Natural killer cell (primary cell): Measurements from ENCODE around the gene NHS. TPM values are rescaled to one million over a fixed set of nuclear protein-coding genes. Genes with fewer than 3 reads are reported as not detected.
A peak's percentile ranks its signal among the peaks of the same experiment; 100 is the strongest.

Source experiments
- ATAC-seq, 3 donors: fragments of 150-1000 bp in 2 of 3; fragments of 200-7000 bp in 1 of 3; cut with Tn5 transposase; 1 replicate in 1 of 3; 2 replicates in 2 of 3; pipeline ENCODE4 v1.10.0; 2021; ENCODE audit warnings: mild to moderate bottlenecking in 2 of 3, moderate library complexity in 2 of 3
- DNase-seq, 2 donors: peaks; one replicate each; pipeline versions ENCODE4 v3.0.0 to v3.0.0-alpha.2; 2013 to 2021; ENCODE audit warnings: mixed read lengths in 1 of 2
- H3K27ac ChIP-seq: one replicate; pipeline ENCODE4 v1.5.1; 2013; ENCODE audit warnings: mild to moderate bottlenecking, low read length
- H3K27me3 ChIP-seq: one replicate; pipeline ENCODE4 v1.6.1; 2013; ENCODE audit warnings: low read length; ENCODE audit not compliant: control insufficient read depth, insufficient read depth
- H3K36me3 ChIP-seq: one replicate; pipeline ENCODE4 v1.6.1; 2013; ENCODE audit warnings: low read length; ENCODE audit not compliant: control insufficient read depth, insufficient read depth
- H3K4me1 ChIP-seq: one replicate; pipeline ENCODE4 v1.6.1; 2013; ENCODE audit warnings: low read length; ENCODE audit not compliant: control insufficient read depth, insufficient read depth
- H3K4me3 ChIP-seq: one replicate; pipeline ENCODE4 v1.5.1; 2013; ENCODE audit warnings: low read length
- H3K9me3 ChIP-seq: one replicate; pipeline ENCODE4 v1.6.1; 2013; ENCODE audit warnings: low read length; ENCODE audit not compliant: control insufficient read depth, insufficient read depth
- H3K27ac Mint-ChIP-seq, 2 donors: one replicate each; pipeline ENCODE4 v1.8.0; 2022; ENCODE audit warnings: mild to moderate bottlenecking in 2 of 2, mixed read lengths in 2 of 2, moderate library complexity in 1 of 2
- H3K27me3 Mint-ChIP-seq, 2 donors: one replicate each; pipeline ENCODE4 v1.8.0; 2022; ENCODE audit warnings: low read depth in 2 of 2, mixed read lengths in 2 of 2
- H3K36me3 Mint-ChIP-seq: one replicate; pipeline ENCODE4 v1.8.0; 2022; ENCODE audit warnings: mixed read lengths
- H3K4me1 Mint-ChIP-seq, 2 donors: one replicate each; pipeline ENCODE4 v1.8.0; 2022; ENCODE audit warnings: mixed read lengths in 2 of 2
- H3K4me3 Mint-ChIP-seq: one replicate; pipeline ENCODE4 v1.8.0; 2022; ENCODE audit warnings: mild to moderate bottlenecking, moderate library complexity, mixed read lengths
- H3K9me3 Mint-ChIP-seq, 2 donors: one replicate each; pipeline ENCODE4 v1.8.0; 2022; ENCODE audit warnings: mixed read lengths in 2 of 2
- WGBS: methylation state at CpG from one replicate; pipeline ENCODE4 v1.1.7; 2013; ENCODE audit warnings: missing lambda C conversion rate; ENCODE audit not compliant: insufficient coverage; 5-methylcytosine and 5-hydroxymethylcytosine counted together
- intact Hi-C: fragments of 100-400 bp; cut with micrococcal nuclease; formaldehyde crosslinking; loops from one replicate; pipeline ENCODE4 v1.14.2; 2022
- total RNA-seq, 4 donors: library from RNA; stranded (reverse); fragments of 120-200 nt in 1 of 4; gene quantifications; one replicate each; pipeline versions ENCODE4 v1.2.3 to v1.2.4, GENCODE V29; 2013 to 2022
- TF ChIP-seq, protein P1 (sequence below): fragments of 200-600 bp; IDR thresholded peaks from one replicate; pipeline ENCODE4 v1.8.0; 2022; ENCODE audit warnings: antibody characterized with exemption

NHS gene
- total RNA-seq, 3 donors from 2014 or later (not counting 1 experiment from before 2014, with no cell fraction given): 0.05 to 0.28 TPM; not detected in 1

GRCh38 chrX:17769701-17770269, 394.8 kb downstream of the NHS start:
- Mint-ChIP-seq H3K27ac (no peak overlapping the region), H3K36me3 (no peaks in the 10 kb centered on the region), H3K4me3 (no peak overlapping the region), H3K27me3 (no peaks in the 10 kb centered on the region), H3K4me1 (no peaks in the 10 kb centered on the region), H3K9me3 (no peaks in the 10 kb centered on the region)
- Histone ChIP-seq H3K4me1 (peaks cover 14% of the 10 kb centered on the region), H3K9me3 (no peaks in the 10 kb centered on the region), H3K27ac (no peak overlapping the region), H3K36me3 (no peaks in the 10 kb centered on the region), H3K27me3 (no peaks in the 10 kb centered on the region), H3K4me3 (no peak overlapping the region)
- DNase-seq: peak in 1 of 2 donors; percentile 20
- TF ChIP-seq, protein P1, sequence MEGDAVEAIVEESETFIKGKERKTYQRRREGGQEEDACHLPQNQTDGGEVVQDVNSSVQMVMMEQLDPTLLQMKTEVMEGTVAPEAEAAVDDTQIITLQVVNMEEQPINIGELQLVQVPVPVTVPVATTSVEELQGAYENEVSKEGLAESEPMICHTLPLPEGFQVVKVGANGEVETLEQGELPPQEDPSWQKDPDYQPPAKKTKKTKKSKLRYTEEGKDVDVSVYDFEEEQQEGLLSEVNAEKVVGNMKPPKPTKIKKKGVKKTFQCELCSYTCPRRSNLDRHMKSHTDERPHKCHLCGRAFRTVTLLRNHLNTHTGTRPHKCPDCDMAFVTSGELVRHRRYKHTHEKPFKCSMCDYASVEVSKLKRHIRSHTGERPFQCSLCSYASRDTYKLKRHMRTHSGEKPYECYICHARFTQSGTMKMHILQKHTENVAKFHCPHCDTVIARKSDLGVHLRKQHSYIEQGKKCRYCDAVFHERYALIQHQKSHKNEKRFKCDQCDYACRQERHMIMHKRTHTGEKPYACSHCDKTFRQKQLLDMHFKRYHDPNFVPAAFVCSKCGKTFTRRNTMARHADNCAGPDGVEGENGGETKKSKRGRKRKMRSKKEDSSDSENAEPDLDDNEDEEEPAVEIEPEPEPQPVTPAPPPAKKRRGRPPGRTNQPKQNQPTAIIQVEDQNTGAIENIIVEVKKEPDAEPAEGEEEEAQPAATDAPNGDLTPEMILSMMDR: no peak
- intact Hi-C loops: no loop called here
- ATAC-seq: peak in 1 of 3 donors; percentile 21
- WGBS: 39% methylated on average over 3 of the region's 3 CpGs

DNA sequence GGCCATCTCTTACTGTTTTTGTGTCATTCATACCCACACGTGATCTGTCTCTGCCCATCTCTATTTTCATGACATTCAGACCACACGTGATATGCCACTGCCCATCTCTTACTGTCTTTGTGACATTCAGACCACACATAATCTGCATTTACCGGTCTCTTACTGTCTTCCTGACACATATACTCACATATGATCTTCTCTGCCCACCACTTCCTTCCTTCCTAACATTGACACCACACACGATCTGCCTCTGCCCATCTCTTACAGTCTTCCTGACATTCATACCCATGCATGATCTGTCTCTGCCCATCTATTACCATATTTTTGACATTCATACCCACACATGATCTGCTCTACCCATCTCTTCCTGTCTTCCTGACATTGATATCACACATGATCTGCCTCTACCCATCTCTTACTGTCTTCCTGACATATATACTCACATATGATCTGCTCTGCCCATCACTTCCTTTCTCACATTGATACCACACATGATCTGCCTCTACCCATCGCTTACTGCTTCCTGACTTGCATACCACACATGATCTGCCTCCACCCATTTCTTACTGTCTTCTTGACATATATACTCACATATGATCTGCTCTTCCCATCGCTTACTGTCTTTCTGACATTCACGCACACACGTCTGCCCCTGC, 398.3 kb downstream of the NHS start:
- WGBS: 49% methylated on average over 8 of the region's 8 CpGs

DNA sequence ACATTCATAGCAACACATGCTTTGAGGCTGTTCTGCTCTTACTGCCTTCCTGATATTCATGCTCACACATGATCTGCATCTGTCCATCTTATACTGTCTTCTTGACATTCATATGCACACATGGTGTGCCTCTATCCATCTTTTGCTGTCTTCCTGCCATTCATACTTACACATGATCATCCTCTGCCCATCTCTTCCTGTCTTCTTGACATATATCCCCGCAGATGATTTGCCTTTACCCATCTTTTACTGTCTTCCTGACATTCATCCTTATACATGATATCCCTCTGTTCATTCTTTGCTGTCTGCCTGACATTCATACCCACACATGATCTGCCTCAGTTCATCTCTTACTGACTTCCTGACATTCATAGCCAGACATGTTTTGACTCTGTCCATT, 399.1 kb downstream of the NHS start:
- no peak for ATAC-seq
- no peaks in the 10 kb centered on the region for H3K9me3 Mint-ChIP-seq
- no peak overlapping the region for H3K27ac Mint-ChIP-seq
- Histone ChIP-seq H3K4me3 (no peak overlapping the region), H3K4me1 (peaks cover 12% of the 10 kb centered on the region), H3K27ac (no peak overlapping the region), H3K9me3 (no peaks in the 10 kb centered on the region), H3K27me3 (no peaks in the 10 kb centered on the region), H3K36me3 (no peaks in the 10 kb centered on the region)
- WGBS: 93% methylated on average over 1 of the region's 1 CpG
- no peak overlapping the region for H3K4me3 Mint-ChIP-seq
- no peak for DNase-seq
- H3K4me1 Mint-ChIP-seq: no peaks in the 10 kb centered on the region
- no peaks in the 10 kb centered on the region for H3K36me3 Mint-ChIP-seq
- no peaks in the 10 kb centered on the region for H3K27me3 Mint-ChIP-seq
- intact Hi-C loops: no loop called here
- TF ChIP-seq, protein P1: no peak

More for the DNA sequence above, 398.3 kb downstream of the NHS start:
- Mint-ChIP-seq H3K27me3 (no peaks in the 10 kb centered on the region), H3K9me3 (no peaks in the 10 kb centered on the region), H3K4me1 (no peaks in the 10 kb centered on the region), H3K36me3 (no peaks in the 10 kb centered on the region), H3K27ac (no peak overlapping the region), H3K4me3 (no peak overlapping the region)
- intact Hi-C loops: no loop called here
- Histone ChIP-seq H3K27ac (no peak overlapping the region), H3K4me3 (no peak overlapping the region), H3K9me3 (no peaks in the 10 kb centered on the region), H3K36me3 (no peaks in the 10 kb centered on the region), H3K4me1 (peaks cover 14% of the 10 kb centered on the region), H3K27me3 (no peaks in the 10 kb centered on the region)
- ATAC-seq: peak in 2 of 3 donors; percentile 43 to 58
- TF ChIP-seq, protein P1: no peak
- DNase-seq: peak in 1 of 2 donors; percentile 4
